ENCODE measurements around the gene BABAM2.

The BABAM2 gene

GRCh38 chr2:28219138-28219537, 328.6 kb downstream of the BABAM2 start:
- TF ChIP-seq CTCF (IDR thresholded peaks at IDR 0.05; ENCODE audit: low read depth, low read length) = no peak
- Histone ChIP-seq H3K36me3 (no peaks in the 10 kb centered on the region), H3K27me3 (ENCODE audit: insufficient read depth, low read depth, severe bottlenecking) (no peaks in the 10 kb centered on the region), H3K9me3 (ENCODE audit: severe bottlenecking) (no peaks in the 10 kb centered on the region), H3K4me3 (ENCODE audit: low read depth, low read length) (no peak overlapping the region), H3K27ac (no peak overlapping the region)
- DNase-seq = no peak

DNA sequence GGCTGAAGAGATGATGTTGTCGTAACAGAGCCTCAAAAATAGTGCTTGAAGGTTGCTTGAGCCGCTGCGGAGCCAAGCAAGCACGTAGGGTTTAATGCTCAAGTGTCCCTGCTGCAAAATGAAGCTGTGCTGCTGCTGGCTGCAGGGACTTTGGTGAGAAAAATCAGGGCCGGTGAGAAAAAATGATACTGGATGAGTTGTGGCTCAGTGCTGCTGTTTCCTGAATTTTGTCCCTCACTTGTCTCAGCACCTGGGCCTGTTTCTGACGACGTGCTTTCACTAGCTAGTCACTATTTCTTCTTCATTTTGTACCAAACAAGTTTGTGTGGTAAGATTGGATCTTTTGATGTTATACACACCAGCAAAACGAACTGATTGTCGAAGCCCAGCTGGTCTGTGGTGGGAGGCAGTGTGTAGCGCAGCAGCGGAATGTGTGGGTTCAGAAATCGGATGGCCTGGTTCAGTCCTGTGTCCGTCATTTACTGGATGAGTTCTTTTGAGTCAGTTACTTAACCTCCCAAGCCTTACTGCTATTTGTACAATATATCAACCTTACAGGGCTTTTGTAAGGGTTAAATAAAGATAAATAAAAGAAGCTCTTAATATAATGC, 329.3 kb downstream of the BABAM2 start:
- H3K27ac ChIP-seq = no peak overlapping the region

GRCh38 chr2:28224648-28225472, 334.3 kb downstream of the BABAM2 start:
- H3K36me3 ChIP-seq = no peaks in the 10 kb centered on the region
- no peak for TF ChIP-seq CTCF (IDR thresholded peaks at IDR 0.05; ENCODE audit: low read depth, low read length)
- no peaks in the 10 kb centered on the region for H3K9me3 ChIP-seq (ENCODE audit: severe bottlenecking)
- DNase-seq = no peak
- H3K27me3 ChIP-seq (ENCODE audit: insufficient read depth, low read depth, severe bottlenecking) = no peaks in the 10 kb centered on the region
- H3K4me3 ChIP-seq (ENCODE audit: low read depth, low read length) = no peak overlapping the region
- no peak overlapping the region for H3K27ac ChIP-seq

More for the DNA sequence above, 329.3 kb downstream of the BABAM2 start:
- DNase-seq = no peak
- Histone ChIP-seq H3K9me3 (ENCODE audit: severe bottlenecking) (no peaks in the 10 kb centered on the region), H3K4me3 (ENCODE audit: low read depth, low read length) (no peak overlapping the region), H3K27me3 (ENCODE audit: insufficient read depth, low read depth, severe bottlenecking) (no peaks in the 10 kb centered on the region), H3K36me3 (no peaks in the 10 kb centered on the region)
- no peak for TF ChIP-seq CTCF (IDR thresholded peaks at IDR 0.05; ENCODE audit: low read depth, low read length)

- no peak overlapping the region for H3K27ac ChIP-seq
- H3K9me3 ChIP-seq (ENCODE audit: severe bottlenecking) = no peaks in the 10 kb centered on the region
- no peak for DNase-seq
These were observed 335.0 kb downstream of the BABAM2 start for GRCh38 chr2:28225473-28226080.

DNA sequence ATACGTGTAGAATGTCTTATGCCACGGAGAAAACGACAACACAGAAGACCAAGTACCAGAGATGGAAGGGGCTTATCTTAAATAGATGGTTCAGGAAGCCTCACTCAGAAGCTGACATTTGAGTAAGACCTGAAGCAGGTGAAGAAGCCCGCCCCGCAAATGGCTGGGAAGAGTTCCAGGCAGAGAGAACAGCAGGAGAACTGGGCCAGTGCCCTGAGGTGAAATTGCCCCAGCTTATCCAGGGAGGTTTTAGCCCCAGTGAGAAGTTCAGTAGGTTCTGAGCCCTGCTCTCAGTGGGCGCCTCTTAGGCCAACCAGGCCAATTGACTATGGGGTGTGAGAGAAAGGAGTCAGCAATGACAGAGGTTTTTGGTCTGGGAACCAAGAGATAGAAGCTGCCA, 336.0 kb downstream of the BABAM2 start:
- TF ChIP-seq CTCF (IDR thresholded peaks at IDR 0.05; ENCODE audit: low read depth, low read length) = no peak

More at GRCh38 chr2:28225473-28226080, 335.0 kb downstream of the BABAM2 start:
- Histone ChIP-seq H3K27me3 (ENCODE audit: insufficient read depth, low read depth, severe bottlenecking) (no peaks in the 10 kb centered on the region), H3K36me3 (no peaks in the 10 kb centered on the region), H3K4me3 (ENCODE audit: low read depth, low read length) (no peak overlapping the region)
- TF ChIP-seq CTCF (IDR thresholded peaks at IDR 0.05; ENCODE audit: low read depth, low read length) = no peak

More for the DNA sequence above, 336.0 kb downstream of the BABAM2 start:
- no peak overlapping the region for H3K27ac ChIP-seq
- no peaks in the 10 kb centered on the region for H3K27me3 ChIP-seq (ENCODE audit: insufficient read depth, low read depth, severe bottlenecking)
- no peak for DNase-seq
- H3K4me3 ChIP-seq (ENCODE audit: low read depth, low read length) = no peak overlapping the region
- H3K36me3 ChIP-seq = no peaks in the 10 kb centered on the region
- H3K9me3 ChIP-seq (ENCODE audit: severe bottlenecking) = no peaks in the 10 kb centered on the region

Data from WERI-Rb-1 (cell line).